ENCODE measurements around the gene RASL10B.
A peak's percentile ranks its signal among the peaks of the same experiment; 100 is the strongest.

The RASL10B gene

DNA sequence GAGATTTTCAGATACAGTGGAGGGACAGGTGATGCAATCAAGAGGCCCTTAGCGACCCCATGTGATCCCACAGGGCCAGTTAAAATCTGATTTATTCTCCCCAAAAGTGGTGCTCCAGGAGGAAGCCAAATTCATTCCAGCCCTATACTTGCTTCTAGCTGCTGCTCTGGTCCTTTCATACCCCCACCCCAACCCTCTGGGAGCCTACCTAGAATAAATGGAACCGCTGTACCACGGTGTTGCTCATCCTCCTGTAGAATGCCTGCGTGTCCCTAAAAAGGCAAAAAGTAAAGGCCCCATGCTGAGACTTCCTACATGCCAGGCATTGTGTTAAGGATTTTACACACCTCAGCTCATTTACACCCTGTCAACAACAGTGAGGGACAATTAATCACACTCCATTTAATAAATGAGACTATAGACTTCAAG, 2.0 kb upstream of the RASL10B start:
- ChIA-PET CTCF (interaction anchor here (0.7 to 2.0 kb wide), 2 partner anchors 18 to 35 kb away, joined by 4 to 11 read pairs; no protein-coding TSS in a partner anchor), POLR2A (no interaction called here)
- TF ChIP-seq, protein P1, sequence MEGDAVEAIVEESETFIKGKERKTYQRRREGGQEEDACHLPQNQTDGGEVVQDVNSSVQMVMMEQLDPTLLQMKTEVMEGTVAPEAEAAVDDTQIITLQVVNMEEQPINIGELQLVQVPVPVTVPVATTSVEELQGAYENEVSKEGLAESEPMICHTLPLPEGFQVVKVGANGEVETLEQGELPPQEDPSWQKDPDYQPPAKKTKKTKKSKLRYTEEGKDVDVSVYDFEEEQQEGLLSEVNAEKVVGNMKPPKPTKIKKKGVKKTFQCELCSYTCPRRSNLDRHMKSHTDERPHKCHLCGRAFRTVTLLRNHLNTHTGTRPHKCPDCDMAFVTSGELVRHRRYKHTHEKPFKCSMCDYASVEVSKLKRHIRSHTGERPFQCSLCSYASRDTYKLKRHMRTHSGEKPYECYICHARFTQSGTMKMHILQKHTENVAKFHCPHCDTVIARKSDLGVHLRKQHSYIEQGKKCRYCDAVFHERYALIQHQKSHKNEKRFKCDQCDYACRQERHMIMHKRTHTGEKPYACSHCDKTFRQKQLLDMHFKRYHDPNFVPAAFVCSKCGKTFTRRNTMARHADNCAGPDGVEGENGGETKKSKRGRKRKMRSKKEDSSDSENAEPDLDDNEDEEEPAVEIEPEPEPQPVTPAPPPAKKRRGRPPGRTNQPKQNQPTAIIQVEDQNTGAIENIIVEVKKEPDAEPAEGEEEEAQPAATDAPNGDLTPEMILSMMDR (IDR thresholded peaks at IDR 0.05; ENCODE audit: control extremely low read depth, extremely low read depth, low read depth, missing control alignments), result no peak
- DNase-seq (ENCODE audit: extremely low spot score), result no peak

DNA sequence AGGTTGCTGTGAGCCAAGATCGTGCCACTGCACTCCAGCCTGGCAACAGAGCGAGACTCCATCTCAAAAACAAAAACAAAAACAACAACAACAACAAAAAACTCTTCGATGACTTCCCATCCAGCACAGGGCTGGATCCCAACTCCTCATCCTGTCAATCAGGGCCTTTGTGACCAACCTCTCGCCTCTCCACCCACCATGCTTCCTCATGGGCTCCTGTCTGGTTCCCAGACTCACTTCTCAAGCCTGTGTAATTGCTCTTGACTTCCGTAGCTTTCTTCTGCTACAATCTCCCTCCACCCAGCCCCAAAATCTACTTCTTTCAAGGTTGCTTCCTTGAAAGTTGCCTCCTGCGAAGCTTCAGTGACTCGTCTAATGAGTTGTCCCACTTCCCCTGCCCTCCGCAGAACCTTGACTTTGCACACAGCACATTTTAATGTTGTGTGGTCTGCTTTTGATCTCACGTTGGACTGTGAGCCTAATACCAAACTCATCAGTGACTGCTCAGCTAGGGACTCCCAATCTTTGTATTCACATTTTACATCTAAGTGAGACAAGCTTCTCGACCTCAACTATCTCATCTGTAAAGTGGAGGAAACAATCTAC, 936 bp upstream of the RASL10B start:
- POLR2A ChIA-PET, result no interaction called here
- no peak for DNase-seq (ENCODE audit: extremely low spot score)
- TF ChIP-seq, protein P1 (IDR thresholded peaks at IDR 0.05; ENCODE audit: control extremely low read depth, extremely low read depth, low read depth, missing control alignments), result no peak
- CTCF ChIA-PET, result interaction anchor here (2.0 to 2.2 kb wide), 3 partner anchors 18 to 117 kb away, joined by 5 to 14 read pairs (median 11); no protein-coding TSS in a partner anchor

DNA sequence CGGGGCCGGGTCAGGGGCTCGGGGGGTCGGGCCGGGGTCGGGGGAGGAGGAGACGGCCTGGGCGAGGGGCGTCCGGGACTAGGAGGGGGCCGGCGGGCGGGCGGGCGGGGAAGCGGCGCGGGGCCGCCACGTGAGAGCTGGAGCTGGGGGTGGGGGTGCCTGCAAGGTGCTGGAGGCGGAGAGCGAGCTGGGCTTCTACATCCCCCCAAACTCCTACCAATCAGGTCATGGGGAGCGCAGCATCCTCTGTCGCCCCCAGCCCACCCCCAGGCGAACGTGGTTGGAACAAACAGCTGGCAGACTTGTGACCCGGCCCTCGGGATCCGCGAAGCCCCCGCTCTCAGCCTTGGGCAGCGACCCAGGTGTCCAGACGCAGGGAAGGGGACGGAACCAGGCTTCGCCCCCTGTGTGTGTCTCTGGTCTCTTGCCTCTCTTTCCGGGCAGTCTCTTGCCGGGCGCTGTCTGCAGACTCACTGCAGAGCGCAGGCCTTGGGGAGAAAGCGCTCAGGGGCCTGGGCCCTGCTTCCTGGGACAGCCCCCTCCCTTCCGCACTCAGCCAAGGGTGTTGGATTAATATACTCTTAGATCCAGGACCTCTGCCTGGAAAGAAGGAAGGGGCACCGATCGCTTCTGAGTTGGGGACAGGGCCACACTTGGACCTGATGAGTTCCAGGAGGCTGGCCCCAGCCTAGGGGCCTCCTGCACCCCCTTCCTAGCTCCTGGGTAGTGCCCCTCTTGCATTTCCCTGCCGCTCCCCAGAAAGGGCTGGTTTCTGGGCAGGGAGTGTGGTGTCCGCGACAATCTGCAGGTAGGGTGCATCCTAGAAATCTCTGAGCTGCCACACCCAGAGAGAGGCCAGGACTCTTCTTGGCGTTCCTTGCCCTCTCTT, 722 bp downstream of the RASL10B start:
- CTCF ChIA-PET, result interaction anchor here (0.9 to 2.2 kb wide), 7 partner anchors 12 to 119 kb away, joined by 3 to 14 read pairs (median 5); no protein-coding TSS in a partner anchor
- DNase-seq (ENCODE audit: extremely low spot score), result peak; percentile 21
- TF ChIP-seq, protein P1 (IDR thresholded peaks at IDR 0.05; ENCODE audit: control extremely low read depth, extremely low read depth, low read depth, missing control alignments), result no peak
- POLR2A ChIA-PET, result no interaction called here

DNA sequence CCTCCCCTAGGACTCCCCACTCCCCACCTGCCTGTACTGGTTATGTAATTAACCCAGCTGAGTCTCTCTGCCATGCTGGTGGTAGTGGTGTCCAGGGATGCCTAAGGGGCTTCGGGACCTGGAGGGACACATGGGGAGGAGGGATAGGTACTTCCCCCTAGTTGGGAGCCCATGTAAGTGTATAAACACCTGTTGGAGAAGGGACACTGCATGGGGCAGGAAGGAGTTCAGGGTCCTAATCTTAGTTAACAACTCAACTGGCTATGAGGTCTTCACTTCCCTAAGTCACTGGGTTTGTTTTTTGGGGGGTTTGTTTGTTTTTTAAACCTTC, 1.3 kb downstream of the RASL10B start:
- CTCF ChIA-PET, result interaction anchor here (1.2 to 2.0 kb wide), 3 partner anchors 12 to 32 kb away, joined by 5 to 7 read pairs (median 6); no protein-coding TSS in a partner anchor

DNA sequence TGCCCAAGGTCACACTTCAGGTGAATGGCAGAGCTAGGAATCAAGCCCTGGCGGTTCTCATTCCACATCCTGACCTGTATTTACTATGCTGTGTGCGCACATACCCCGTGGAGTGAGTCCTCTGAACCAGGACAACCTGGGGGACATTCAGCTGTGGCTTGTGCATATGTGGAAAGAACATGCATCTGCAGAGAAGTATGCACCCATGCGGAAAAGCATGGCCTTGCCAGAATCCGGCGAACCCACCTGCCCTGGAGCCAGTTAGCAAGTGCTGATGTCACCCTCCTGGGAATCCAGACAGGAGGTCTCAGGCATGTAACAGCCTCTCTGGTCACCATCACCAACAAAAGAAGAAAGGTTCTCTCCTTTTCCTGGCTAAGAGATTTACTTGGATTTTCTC, 1.9 kb downstream of the RASL10B start:
- ChIA-PET CTCF (interaction anchor here (1.1 to 1.8 kb wide), 3 partner anchors 12 to 125 kb away, joined by 3 to 6 read pairs (median 5); no protein-coding TSS in a partner anchor), POLR2A (no interaction called here)
- TF ChIP-seq, protein P1 (IDR thresholded peaks at IDR 0.05; ENCODE audit: control extremely low read depth, extremely low read depth, low read depth, missing control alignments), result no peak
- DNase-seq (ENCODE audit: extremely low spot score), result no peak

More for the DNA sequence above, 1.3 kb downstream of the RASL10B start:
- POLR2A ChIA-PET, result no interaction called here
- TF ChIP-seq, protein P1 (IDR thresholded peaks at IDR 0.05; ENCODE audit: control extremely low read depth, extremely low read depth, low read depth, missing control alignments), result no peak
- no peak for DNase-seq (ENCODE audit: extremely low spot score)

DNA sequence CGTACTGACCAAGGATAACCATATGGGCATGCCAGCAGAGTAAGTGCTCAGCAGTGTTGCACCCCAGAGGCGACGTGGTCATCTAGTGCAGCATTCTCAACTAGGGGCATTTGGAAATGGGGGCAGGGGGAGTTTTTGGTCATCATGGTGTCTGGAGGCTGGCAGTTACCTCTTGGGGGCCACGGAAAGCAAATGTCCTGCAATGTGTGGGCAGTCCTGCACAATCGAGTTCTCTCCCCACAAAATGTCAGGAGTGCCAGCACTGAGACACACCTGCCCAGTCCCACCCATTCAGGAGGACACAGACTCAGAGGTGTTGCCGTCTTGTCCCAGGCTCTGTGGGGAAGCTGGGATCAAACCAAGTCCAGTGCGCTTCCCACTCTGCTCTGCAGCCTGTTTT, 3.0 kb downstream of the RASL10B start:
- POLR2A ChIA-PET, result no interaction called here
- TF ChIP-seq, protein P1 (IDR thresholded peaks at IDR 0.05; ENCODE audit: control extremely low read depth, extremely low read depth, low read depth, missing control alignments), result no peak
- CTCF ChIA-PET, result interaction anchor here (1.1 kb wide), 1 partner anchor 126 kb away, joined by 3 read pairs; no protein-coding TSS in a partner anchor
- DNase-seq (ENCODE audit: extremely low spot score), result no peak

Measured in GM10248 (cell line).